T-cell (primary cell): ENCODE measurements around the gene NCOA7. TPM values are rescaled to one million over a fixed set of nuclear protein-coding genes. Genes with fewer than 3 reads are reported as not detected.

ENCODE experiments used
- ATAC-seq, 4 experiments: fragments of 200-7000 bp in 3 of 4; fragments of 150-1000 bp in 1 of 4; cut with Tn5 transposase; replicated peaks in 1 of 4; 1 replicate in 3 of 4; 2 replicates in 1 of 4; pipeline ENCODE4 v1.10.0; 2021; ENCODE audit warnings: moderate library complexity in 3 of 4, mild to moderate bottlenecking in 2 of 4, moderate number of reproducible peaks in 1 of 4
- CTCF ChIA-PET, 2 donors: fragments of 300-600 bp; sonication (Branson Sonifier 250); formaldehyde crosslinking; loops; one replicate each; lab custom pipeline; 2022; ENCODE audit warnings: antibody characterized with exemption in 2 of 2; lab: Charles Lee
- POLR2A ChIA-PET, 2 donors: fragments of 300-600 bp; sonication (Branson Sonifier 250); formaldehyde crosslinking; loops; one replicate each; lab custom pipeline; 2022; ENCODE audit warnings: antibody characterized with exemption in 2 of 2; lab: Charles Lee
- DNase-seq, 35 experiments: peaks; one replicate each; pipeline versions ENCODE4 v3.0.0 to v3.0.0-alpha.2; 2013 to 2023
- H3K27ac ChIP-seq: one replicate; pipeline ENCODE4 v1.5.1; 2013; ENCODE audit warnings: low read length
- H3K27me3 ChIP-seq, 2 experiments: replicated peaks in 1 of 2; 1 replicate in 1 of 2; 2 replicates in 1 of 2; pipeline versions ENCODE4 v1.6.1 to v1.7.0; 2013; ENCODE audit warnings: low read length in 1 of 2, mixed read lengths in 1 of 2; ENCODE audit not compliant: control insufficient read depth in 2 of 2, insufficient read depth in 2 of 2; ENCODE audit errors: extremely low read depth in 1 of 2
- H3K36me3 ChIP-seq, 2 donors: 1 replicate in 1 of 2; 2 replicates in 1 of 2; pipeline versions ENCODE4 v1.6.1 to v1.7.0; 2013; ENCODE audit warnings: low read length in 1 of 2; ENCODE audit not compliant: control insufficient read depth in 2 of 2, insufficient read depth in 1 of 2; ENCODE audit errors: extremely low read depth in 1 of 2
- H3K4me1 ChIP-seq, 2 experiments: 1 replicate in 1 of 2; 2 replicates in 1 of 2; pipeline versions ENCODE4 v1.6.1 to v1.7.0; 2013; ENCODE audit warnings: low read length in 2 of 2, mixed read lengths in 1 of 2; ENCODE audit not compliant: insufficient read depth in 2 of 2, control insufficient read depth in 1 of 2; ENCODE audit errors: extremely low read depth in 1 of 2
- H3K4me3 ChIP-seq, 2 donors: 1 replicate in 1 of 2; 2 replicates in 1 of 2; pipeline versions ENCODE4 v1.5.1 to v1.7.0; 2013; ENCODE audit warnings: mild to moderate bottlenecking in 2 of 2, low read length in 1 of 2, moderate library complexity in 1 of 2; ENCODE audit not compliant: control insufficient read depth in 1 of 2; ENCODE audit errors: extremely low read depth in 1 of 2
- H3K9me3 ChIP-seq: 2 replicates; pipeline ENCODE4 v1.7.0; 2013
- H3K27ac Mint-ChIP-seq, 2 donors: one replicate each; pipeline ENCODE4 v1.8.0; 2020 to 2021; ENCODE audit warnings: mild to moderate bottlenecking in 2 of 2, mixed read lengths in 2 of 2
- H3K27me3 Mint-ChIP-seq, 2 donors: one replicate each; pipeline ENCODE4 v1.8.0; 2021 to 2022; ENCODE audit warnings: mixed read lengths in 2 of 2
- H3K36me3 Mint-ChIP-seq: one replicate; pipeline ENCODE4 v1.8.0; 2021; ENCODE audit warnings: mixed read lengths
- H3K4me1 Mint-ChIP-seq, 3 donors: one replicate each; pipeline ENCODE4 v1.8.0; 2020 to 2022; ENCODE audit warnings: mixed read lengths in 3 of 3, mild to moderate bottlenecking in 1 of 3
- H3K4me3 Mint-ChIP-seq, 3 donors: one replicate each; pipeline ENCODE4 v1.8.0; 2020 to 2022; ENCODE audit warnings: mild to moderate bottlenecking in 3 of 3, mixed read lengths in 3 of 3, moderate library complexity in 3 of 3
- H3K9me3 Mint-ChIP-seq, 3 donors: one replicate each; pipeline ENCODE4 v1.8.0; 2020 to 2022; ENCODE audit warnings: mixed read lengths in 3 of 3
- WGBS: methylation state at CpG from one replicate; pipeline ENCODE4 v1.1.5; 2013; ENCODE audit warnings: missing lambda C conversion rate; ENCODE audit not compliant: insufficient coverage; 5-methylcytosine and 5-hydroxymethylcytosine counted together
- total RNA-seq, 35 experiments: library from RNA in 6 of 35; stranded (reverse) in 6 of 35; fragments of 120-200 nt in 1 of 35; gene quantifications; one replicate each; pipeline versions ENCODE4 v1.2.1 to v1.2.4 and lab custom pipeline; 2013 to 2026

NCOA7 gene
- total RNA-seq, 5 donors from 2014 or later (not counting 1 experiment from before 2014, with no cell fraction given) = 40.3 to 51.6 (median 46.4) TPM

DNA sequence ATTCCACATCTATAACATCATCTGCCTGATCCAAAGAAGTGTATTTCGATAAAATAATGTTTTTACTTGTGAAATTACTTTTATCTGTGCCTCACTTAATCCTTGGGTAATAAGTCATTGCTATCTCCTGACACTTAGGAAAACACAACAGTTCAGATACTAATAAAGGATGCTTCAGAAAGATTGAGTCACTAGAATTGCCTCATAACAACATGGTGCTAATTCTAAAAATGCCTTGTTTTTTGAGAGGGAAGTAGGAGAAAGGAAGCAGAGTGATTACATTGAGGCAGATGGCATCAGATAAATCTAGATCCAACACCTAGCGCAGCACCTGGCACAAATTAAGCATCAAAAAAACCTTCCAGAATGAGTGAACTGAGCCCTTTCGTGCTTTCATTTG lies 69.0 kb downstream of the NCOA7 start:
- Mint-ChIP-seq H3K27ac (no peak overlapping the region), H3K9me3 (no peaks in the 10 kb centered on the region), H3K4me1 (peaks cover 5 to 19% (median 14%) of the 10 kb centered on the region in 3 donors), H3K4me3 (no peak overlapping the region), H3K27me3 (no peaks in the 10 kb centered on the region), H3K36me3 (peaks cover 23% of the 10 kb centered on the region)
- DNase-seq (no peak), ATAC-seq (no peak)
- peaks cover 12 to 18% of the 10 kb centered on the region in 2 donors for H3K36me3 ChIP-seq
- no peak overlapping the region for H3K27ac ChIP-seq
- POLR2A ChIA-PET = no interaction called here
- CTCF ChIA-PET = interaction anchor here in 1 of 2 donors (0.6 to 1.1 kb wide), 2 partner anchors 97 to 246 kb away, joined by 3 to 5 read pairs; partner anchors contain the start of gene HINT3
- no peaks in the 10 kb centered on the region for H3K4me1 ChIP-seq
- WGBS = no CpG with 5 or more reads among the region's 3 CpGs
- no peaks in the 10 kb centered on the region for H3K27me3 ChIP-seq
- no peaks in the 10 kb centered on the region for H3K9me3 ChIP-seq
- H3K4me3 ChIP-seq = no peak overlapping the region

DNA sequence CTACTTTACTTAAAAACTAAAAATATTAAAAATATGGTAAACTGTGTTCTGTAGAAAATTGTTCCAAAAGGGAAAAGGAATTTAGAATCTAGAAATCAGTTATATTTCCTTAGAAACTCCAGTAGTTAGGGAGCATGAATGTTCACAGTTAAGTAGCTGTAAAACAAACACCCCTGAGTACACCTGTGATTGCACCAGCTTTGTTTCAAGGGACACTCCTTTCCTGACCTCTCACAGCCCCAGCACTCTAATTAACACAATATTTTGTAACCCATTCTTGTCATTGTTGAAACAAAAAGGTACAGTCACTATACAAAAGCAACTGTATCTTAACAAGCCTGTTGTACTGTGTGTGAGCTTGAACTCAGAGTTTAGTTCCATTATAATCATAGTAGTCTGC lies 72.3 kb downstream of the NCOA7 start:
- Histone ChIP-seq H3K9me3 (no peaks in the 10 kb centered on the region), H3K27ac (no peak overlapping the region), H3K27me3 (no peaks in the 10 kb centered on the region), H3K36me3 (no peaks in the 10 kb centered on the region), H3K4me1 (no peaks in the 10 kb centered on the region), H3K4me3 (no peak overlapping the region)
- H3K4me1 Mint-ChIP-seq = peaks cover 5 to 19% (median 11%) of the 10 kb centered on the region in 3 donors
- H3K9me3 Mint-ChIP-seq = no peaks in the 10 kb centered on the region
- DNase-seq (no peak), ATAC-seq (no peak)
- H3K27ac Mint-ChIP-seq = no peak overlapping the region
- H3K4me3 Mint-ChIP-seq = no peak overlapping the region
- H3K27me3 Mint-ChIP-seq = no peaks in the 10 kb centered on the region
- ChIA-PET CTCF (interaction anchor here in 1 of 2 donors (0.7 kb wide), 1 partner anchor 32 kb away, joined by 3 read pairs; no protein-coding TSS in a partner anchor), POLR2A (interaction anchor here (0.6 kb wide), 2 partner anchors 1793 to 1995 kb away, joined by 3 read pairs; no protein-coding TSS in a partner anchor)
- H3K36me3 Mint-ChIP-seq = peaks cover 16% of the 10 kb centered on the region

DNA sequence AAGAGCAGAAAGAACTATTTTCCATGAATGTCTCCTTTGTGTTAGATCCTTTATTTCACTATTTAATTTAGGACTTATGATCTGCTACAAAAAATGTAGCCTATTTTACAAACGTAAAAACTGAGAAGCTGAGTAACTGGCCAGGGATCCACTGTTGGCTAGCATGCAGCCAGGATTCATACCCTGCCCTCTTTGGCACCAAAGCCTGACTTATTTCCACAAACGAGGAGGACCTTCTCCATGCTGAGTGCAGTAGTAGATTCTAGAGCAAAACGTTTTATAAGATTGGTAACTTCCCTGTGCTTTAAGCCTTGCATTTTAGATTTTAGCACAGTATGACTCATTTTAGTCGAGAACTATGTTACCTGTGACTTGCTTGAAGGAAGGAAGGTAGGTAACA lies 74.3 kb downstream of the NCOA7 start:
- CTCF ChIA-PET = interaction anchor here in 1 of 2 donors (1.0 kb wide), 1 partner anchor 73 kb away, joined by 3 read pairs; no protein-coding TSS in a partner anchor
- no peak for DNase-seq
- H3K27me3 ChIP-seq = no peaks in the 10 kb centered on the region
- no peaks in the 10 kb centered on the region for H3K4me1 ChIP-seq
- peaks cover 13% of the 10 kb centered on the region for H3K36me3 Mint-ChIP-seq
- no peak overlapping the region for H3K4me3 Mint-ChIP-seq
- ATAC-seq = no peak
- no peaks in the 10 kb centered on the region for H3K9me3 Mint-ChIP-seq
- H3K27me3 Mint-ChIP-seq = no peaks in the 10 kb centered on the region
- no peak overlapping the region for H3K27ac ChIP-seq
- peaks cover 5 to 10% (median 9%) of the 10 kb centered on the region in 3 donors for H3K4me1 Mint-ChIP-seq
- no peak overlapping the region for H3K4me3 ChIP-seq
- no peaks in the 10 kb centered on the region for H3K36me3 ChIP-seq
- POLR2A ChIA-PET = no interaction called here
- no peak overlapping the region for H3K27ac Mint-ChIP-seq
- 86% methylated on average over 1 of the region's 4 CpGs for WGBS
- H3K9me3 ChIP-seq = no peaks in the 10 kb centered on the region

DNA sequence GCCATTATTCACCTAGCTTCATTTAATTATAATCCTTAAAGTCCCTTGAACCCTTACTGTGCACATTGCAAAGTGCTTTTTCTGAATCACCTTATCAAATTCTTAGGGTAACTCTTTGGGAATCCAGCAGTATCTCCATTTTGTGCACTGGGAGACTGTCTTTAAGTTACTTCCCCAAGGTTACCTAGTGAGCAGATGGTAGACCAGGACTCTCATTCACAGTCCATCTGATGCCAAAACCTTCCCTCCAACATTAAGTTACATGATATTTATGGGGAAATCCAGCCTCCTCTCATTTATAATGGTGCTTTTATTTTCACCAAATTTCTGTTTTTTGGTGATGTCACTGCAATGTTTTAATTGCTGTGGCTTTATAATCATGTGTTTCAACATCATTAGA lies 75.7 kb downstream of the NCOA7 start:
- H3K27ac ChIP-seq = no peak overlapping the region
- ATAC-seq = no peak
- ChIA-PET CTCF (no interaction called here), POLR2A (no interaction called here)
- H3K4me1 Mint-ChIP-seq = peaks cover 5 to 18% (median 5%) of the 10 kb centered on the region in 3 donors
- no peaks in the 10 kb centered on the region for H3K4me1 ChIP-seq
- no peak overlapping the region for H3K27ac Mint-ChIP-seq
- H3K36me3 ChIP-seq = no peaks in the 10 kb centered on the region
- no peaks in the 10 kb centered on the region for H3K9me3 Mint-ChIP-seq
- no peak for DNase-seq
- peaks cover 24% of the 10 kb centered on the region for H3K36me3 Mint-ChIP-seq
- H3K27me3 ChIP-seq = no peaks in the 10 kb centered on the region
- H3K4me3 Mint-ChIP-seq = no peak overlapping the region
- no peaks in the 10 kb centered on the region for H3K9me3 ChIP-seq
- H3K27me3 Mint-ChIP-seq = no peaks in the 10 kb centered on the region
- no peak overlapping the region for H3K4me3 ChIP-seq

DNA sequence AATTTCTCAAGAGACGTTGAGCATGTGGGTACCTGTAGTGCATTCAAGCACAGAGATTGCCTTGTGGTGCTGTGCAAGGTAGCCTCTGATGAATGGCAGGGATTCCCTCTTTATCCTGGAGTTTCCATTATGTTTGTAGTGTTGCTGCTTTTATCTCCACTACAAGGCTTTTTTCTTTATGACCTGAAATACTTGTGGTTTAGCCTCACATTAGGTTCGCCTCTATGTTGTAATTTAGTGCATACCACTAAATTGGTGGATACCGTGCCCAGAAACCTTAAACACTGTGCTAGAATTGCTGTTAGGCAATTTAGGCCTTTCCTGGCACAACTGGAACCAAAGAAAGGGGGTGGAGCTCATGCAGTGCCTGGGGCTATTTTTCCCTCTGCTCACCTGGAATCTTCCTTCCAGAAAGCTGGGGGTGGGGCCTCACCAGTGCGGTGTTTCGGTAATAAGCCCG lies 76.8 kb downstream of the NCOA7 start:
- no peaks in the 10 kb centered on the region for H3K27me3 Mint-ChIP-seq
- Histone ChIP-seq H3K36me3 (no peaks in the 10 kb centered on the region), H3K27me3 (no peaks in the 10 kb centered on the region), H3K4me3 (no peak overlapping the region), H3K27ac (no peak overlapping the region), H3K9me3 (no peaks in the 10 kb centered on the region), H3K4me1 (no peaks in the 10 kb centered on the region)
- H3K36me3 Mint-ChIP-seq = peaks cover 24% of the 10 kb centered on the region
- no peak for DNase-seq
- CTCF ChIA-PET = interaction anchor here (0.5 to 0.6 kb wide), 2 partner anchors 51 to 805 kb away, joined by 5 to 6 read pairs; no protein-coding TSS in a partner anchor
- POLR2A ChIA-PET = no interaction called here
- peaks cover 0 to 16% (median 4%) of the 10 kb centered on the region in 3 donors for H3K4me1 Mint-ChIP-seq
- H3K9me3 Mint-ChIP-seq = no peaks in the 10 kb centered on the region
- 90% methylated on average over 5 of the region's 6 CpGs for WGBS
- no peak for ATAC-seq
- H3K27ac Mint-ChIP-seq = no peak overlapping the region
- no peak overlapping the region for H3K4me3 Mint-ChIP-seq

DNA sequence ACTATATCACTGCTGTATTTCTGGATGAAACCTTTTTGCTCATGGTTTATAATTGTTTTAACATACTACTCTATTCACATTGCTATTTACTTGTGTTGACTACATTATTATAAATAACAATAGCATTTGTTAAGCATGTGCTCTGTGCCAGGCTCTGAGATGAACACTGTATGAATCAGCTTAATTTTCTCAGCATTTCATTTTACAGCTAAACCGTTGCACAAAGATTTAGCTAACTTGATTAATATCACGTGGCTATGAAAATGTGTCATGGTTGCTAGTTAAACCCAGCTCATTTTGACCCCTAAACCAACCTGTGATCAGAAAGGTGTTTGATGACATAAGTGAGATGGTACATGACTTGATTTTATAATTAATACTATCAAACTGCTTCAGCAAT lies 77.5 kb downstream of the NCOA7 start:
- Histone ChIP-seq H3K27me3 (no peaks in the 10 kb centered on the region), H3K27ac (no peak overlapping the region), H3K9me3 (no peaks in the 10 kb centered on the region), H3K4me1 (no peaks in the 10 kb centered on the region), H3K4me3 (no peak overlapping the region), H3K36me3 (no peaks in the 10 kb centered on the region)
- ChIA-PET CTCF (interaction anchor here in 1 of 2 donors (0.5 kb wide), 1 partner anchor 50 kb away, joined by 6 read pairs; no protein-coding TSS in a partner anchor), POLR2A (interaction anchor here in 1 of 2 donors (0.7 kb wide), 1 partner anchor 52 kb away, joined by 3 read pairs; no protein-coding TSS in a partner anchor)
- DNase-seq (no peak), ATAC-seq (no peak)
- no peaks in the 10 kb centered on the region for H3K27me3 Mint-ChIP-seq
- no peak overlapping the region for H3K27ac Mint-ChIP-seq
- H3K36me3 Mint-ChIP-seq = peaks cover 24% of the 10 kb centered on the region
- H3K9me3 Mint-ChIP-seq = no peaks in the 10 kb centered on the region
- no CpG with 5 or more reads among the region's 2 CpGs for WGBS
- H3K4me3 Mint-ChIP-seq = no peak overlapping the region
- peaks cover 0 to 16% (median 4%) of the 10 kb centered on the region in 3 donors for H3K4me1 Mint-ChIP-seq
